T-helper 22 cell (primary cell): ENCODE measurements around the gene C1orf174.

Experiments used
- DNase-seq: peaks from one replicate; pipeline ENCODE4 v3.0.0-alpha.2; 2020; ENCODE audit warnings: low read depth

Gene C1orf174

GRCh38 chr1:3909615-3910014, 9.5 kb upstream of the C1orf174 start:
- no peak for DNase-seq

DNA sequence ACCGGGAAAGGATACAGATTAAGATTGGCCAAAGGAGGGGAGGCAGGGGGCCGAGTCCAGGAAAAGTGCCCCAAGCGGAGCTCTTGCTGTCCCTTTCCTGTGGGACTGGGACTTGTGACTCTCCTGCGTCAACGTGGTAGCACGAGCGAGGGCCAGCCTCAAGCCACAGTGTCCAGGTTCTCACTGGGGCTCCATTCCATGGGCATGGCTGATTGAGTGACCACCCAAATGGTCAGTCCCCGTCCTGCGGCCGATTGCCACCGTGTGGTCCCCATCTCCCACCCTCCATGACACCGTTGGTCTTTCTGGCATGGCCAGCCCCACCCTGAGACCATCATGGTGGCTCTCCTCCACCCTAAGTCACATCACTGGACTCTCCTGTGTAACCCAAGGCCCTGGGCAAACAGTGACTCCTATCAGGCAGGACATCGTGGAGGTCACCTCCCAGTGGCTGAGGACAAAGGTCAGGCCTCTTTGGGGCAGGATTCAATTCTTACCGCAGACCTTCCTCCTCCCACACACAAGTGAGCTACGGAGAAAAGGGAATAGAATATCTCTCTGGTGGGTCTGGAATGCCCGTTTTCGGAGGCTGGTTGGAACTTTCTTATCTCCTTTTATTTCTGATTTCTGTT, 8.9 kb upstream of the C1orf174 start:
- DNase-seq: no peak

DNA sequence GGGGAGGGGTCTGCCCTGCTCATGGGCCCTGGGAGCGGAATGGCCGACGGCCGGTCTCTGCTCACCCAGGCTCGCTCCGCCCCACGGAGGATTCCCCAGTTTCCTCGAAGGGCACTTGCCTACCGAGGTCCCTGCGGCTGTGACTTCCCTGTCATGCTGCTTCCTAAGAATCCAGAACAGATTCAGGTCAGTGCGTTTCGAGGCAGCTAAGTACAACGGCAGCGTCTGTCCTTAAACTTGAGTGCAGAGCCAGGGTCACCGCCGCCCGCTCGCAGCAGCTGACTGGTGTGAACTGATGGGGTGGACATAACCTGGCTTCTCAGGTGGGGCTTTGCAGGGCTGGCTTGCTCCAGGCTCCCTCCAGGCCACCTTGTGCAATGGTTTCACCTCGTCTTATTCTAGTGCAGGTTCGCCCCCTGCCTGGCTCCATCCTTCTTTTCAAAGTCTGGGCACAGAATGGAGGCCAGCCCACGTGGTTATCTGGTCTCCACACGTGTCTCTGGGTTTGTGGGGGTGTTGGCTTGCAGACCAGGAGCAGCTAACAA, 7.6 kb upstream of the C1orf174 start:
- no peak for DNase-seq

GRCh38 chr1:3907031-3907534, 7.0 kb upstream of the C1orf174 start:
- DNase-seq: no peak

DNA sequence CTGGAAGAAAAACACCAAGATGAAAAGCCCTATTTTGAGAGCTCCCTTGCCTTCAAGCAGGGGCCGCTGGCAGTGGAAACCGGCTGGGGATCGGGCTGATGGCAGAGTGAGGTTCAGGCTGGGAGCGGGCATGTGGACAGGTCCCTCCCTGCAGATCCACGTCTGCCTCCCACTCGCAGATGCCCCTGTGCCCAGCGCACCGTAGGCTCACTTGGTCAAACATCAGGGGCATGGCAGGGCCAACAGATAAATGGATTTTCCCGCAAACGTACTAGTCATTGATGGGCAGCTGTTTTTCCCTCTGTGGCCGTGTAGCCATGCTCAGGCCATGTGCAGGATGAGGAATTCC, 6.6 kb upstream of the C1orf174 start:
- DNase-seq: no peak

- DNase-seq: no peak
These were observed 6.0 kb upstream of the C1orf174 start for GRCh38 chr1:3905953-3906671.

- no peak for DNase-seq
These were observed 5.3 kb upstream of the C1orf174 start for GRCh38 chr1:3905266-3905952.

DNA sequence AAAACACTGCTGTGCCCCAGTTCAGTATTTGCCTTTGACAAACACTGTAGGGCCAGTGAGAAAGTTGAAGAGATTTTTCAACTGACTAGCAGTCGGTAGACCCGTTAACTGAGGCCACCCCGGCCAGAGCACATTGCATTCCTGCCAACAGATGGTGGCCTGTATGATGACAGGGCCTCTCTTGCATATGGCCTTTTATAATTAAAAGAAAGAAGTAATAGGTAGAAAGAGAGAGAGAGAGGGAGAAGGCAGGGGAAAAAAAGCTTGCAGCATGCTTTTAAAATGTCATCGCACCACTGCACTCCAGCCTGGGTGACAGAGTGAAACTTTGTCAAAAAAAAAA, 4.7 kb upstream of the C1orf174 start:
- DNase-seq: no peak

GRCh38 chr1:3904006-3904842, 4.2 kb upstream of the C1orf174 start:
- no peak for DNase-seq

- DNase-seq: no peak
These were observed 3.3 kb upstream of the C1orf174 start for GRCh38 chr1:3903141-3904005.

DNA sequence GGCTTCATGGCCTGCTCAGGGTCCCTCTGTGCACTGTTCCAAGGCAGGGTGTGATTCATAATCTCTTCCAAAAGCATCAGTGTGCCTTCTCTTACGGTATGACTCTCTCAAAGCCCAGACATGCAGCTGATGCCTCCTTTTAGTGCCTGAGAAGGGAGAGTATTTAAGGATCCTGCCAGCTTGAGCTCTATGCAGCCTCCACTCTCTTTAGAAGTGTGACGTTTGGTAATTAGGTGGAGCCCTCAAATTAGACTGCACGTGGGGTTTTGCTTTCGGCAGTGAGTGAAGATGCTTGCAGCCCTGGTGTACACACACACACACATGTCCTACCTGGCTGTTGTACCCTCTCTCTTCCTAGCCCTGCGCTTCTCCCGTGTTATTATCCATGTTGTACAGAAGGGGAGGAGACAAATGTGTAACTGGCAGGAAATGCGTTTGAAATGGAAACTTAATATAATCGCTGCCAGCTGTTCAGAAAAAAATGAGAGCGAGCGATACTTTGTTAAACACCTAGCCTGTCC, 2.6 kb upstream of the C1orf174 start:
- DNase-seq: no peak

- DNase-seq: peak; percentile 16
These were observed 2.0 kb upstream of the C1orf174 start for GRCh38 chr1:3902111-3902511.

DNA sequence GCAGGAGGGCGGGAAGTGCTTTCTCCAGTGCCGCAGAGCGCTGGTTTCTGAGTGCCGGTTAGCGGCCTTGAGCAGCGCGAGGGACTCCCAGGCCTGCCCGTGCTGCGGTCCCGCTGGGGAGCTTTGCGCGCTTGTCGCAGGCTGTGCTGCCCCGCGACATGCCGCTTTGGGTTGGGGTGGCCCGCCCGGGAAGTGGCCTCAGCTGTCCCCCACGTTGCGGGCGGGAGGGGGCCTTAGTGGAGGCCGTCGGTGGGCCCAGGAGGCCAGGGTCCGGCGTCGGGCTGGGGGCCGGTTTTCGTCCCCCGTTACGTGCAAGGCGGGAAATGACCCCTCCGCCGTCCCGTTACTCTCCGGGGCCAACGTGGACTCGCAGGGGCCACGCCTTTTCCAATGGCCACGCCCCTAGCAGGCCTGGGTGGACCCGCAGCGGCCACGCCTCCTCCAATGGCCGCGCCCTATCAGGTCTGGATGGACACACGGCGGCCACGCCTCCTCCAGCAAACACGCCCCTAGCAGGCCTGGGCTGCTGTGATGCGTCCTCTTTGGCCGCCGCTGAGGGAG, 977 bp upstream of the C1orf174 start:
- peak; percentile 71 for DNase-seq

DNA sequence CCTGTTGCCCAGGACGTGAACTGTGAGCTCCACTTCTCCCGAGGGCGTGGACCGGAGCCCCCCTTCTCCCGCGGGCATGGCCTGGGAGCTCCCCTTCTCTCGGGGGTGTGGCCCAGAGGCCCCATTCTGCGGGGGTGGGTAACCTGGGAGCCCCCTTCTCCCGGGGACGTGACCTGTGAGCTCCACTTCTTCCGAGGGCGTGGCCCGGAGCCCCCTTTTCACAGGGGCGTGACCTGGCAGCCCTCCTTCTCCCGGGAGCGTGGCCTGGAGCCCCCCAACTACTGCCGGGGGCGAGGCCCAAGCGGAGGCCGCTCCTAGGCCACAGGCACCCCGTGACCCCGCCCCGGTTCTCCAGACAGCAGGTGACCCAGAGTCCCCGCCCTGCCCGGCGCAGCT, 320 bp downstream of the C1orf174 start:
- no peak for DNase-seq

DNA sequence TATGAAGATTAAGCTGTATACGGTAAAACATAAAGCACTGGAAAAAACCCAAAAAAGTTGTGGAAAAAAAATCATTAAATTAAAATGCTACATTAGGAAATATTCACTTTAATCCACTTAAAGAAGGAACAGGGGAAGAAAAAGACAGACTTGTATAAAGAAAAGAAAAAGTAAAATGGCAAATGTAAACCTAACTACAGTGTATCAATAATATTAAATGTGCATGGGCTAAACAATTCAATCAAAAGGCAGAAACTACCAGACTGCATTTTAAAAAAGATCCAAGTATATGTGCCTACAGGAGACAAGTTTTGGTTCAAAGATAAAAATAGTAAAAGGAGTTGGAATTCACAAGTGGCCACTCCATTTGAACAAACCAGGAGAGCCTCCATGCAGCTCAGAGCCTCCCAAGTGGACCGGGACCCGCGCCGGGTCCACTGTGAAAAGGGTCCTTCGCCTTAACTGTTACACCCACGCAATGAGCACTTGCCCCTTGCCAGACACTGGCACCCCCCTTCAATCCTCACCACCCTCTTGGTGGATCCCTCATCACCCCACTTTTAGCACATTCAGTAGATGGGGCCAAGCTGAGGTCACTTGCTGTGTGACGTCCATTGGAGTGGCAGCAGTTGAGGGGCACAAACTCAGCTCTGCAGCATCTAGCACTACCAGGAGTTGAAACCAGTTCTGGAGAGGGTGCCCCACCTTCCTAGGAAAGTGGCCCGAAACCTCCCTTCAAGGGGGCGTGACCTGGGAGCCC, 898 bp downstream of the C1orf174 start:
- DNase-seq: no peak

GRCh38 chr1:3898475-3898735, 1.7 kb downstream of the C1orf174 start:
- DNase-seq: no peak

GRCh38 chr1:3896396-3897000, 3.6 kb downstream of the C1orf174 start:
- DNase-seq: no peak

DNA sequence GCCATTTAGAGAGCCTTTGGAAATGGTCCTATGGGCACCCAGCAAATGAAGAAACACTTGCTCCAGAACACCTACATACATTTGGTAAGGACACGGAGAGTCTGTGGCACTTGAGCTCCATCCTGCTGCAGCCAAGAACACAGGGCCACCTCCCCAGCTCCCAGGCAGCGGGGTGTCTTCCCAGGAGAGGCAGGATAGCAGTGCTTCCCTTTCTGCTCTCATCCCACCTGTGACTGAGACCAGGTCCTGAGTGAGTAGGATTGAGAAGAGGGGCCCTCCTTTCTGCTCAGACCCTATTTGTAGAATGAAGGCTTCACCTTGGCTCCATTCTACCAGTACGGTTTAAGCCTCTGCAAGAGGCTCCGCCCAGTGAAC, 4.1 kb downstream of the C1orf174 start:
- no peak for DNase-seq

- DNase-seq: no peak
These were observed 4.7 kb downstream of the C1orf174 start for GRCh38 chr1:3895279-3895950.
